HepG2 (cell line): Measurements from ENCODE around the gene GMFB.

ENCODE experiments used
- CTCF ChIP-seq: sonication (generic); formaldehyde crosslinking; IDR thresholded peaks from 2 replicates; pipeline ENCODE4 v1.5.0; 2020; ENCODE audit warnings: mild to moderate bottlenecking, missing genetic modification reagents, moderate library complexity
- FLYWCH1 ChIP-seq: sonication (generic); formaldehyde crosslinking; IDR thresholded peaks from 2 replicates; pipeline ENCODE4 v1.8.1; 2023; ENCODE audit warnings: mild to moderate bottlenecking, missing genetic modification reagents
- POLR2AphosphoS5 ChIP-seq: IDR thresholded peaks from 2 replicates; pipeline ENCODE4 v1.6.1; 2012; ENCODE audit warnings: low read depth, low read length
- ZFP36 ChIP-seq: fragments of 150-350 bp; IDR thresholded peaks from 2 replicates; pipeline ENCODE4 v1.6.1; 2018; ENCODE audit warnings: borderline replicate concordance, low read length, low read depth; ENCODE audit not compliant: partially characterized antibody

DNA sequence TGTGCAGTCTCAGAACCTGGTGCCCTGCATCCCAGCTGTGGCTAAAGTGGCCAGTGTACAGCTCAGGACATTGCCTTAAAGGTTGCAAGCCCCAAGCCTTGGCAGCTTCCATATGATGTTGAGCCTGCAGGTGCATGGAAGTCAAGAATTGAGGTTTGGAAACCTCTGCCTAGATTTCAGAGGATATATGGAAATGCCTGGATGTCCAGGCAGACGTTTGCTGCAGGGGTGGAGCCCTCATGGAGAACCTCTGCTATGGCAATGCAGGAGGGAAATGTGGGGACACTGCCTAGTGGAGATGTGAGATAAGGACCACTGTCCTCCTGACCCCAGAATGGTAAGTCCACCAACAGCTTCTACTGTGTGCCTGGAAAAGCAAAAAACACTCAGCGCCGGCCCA, 29.7 kb downstream of the GMFB start:
- TF ChIP-seq POLR2AphosphoS5: no peak
- no peak for TF ChIP-seq FLYWCH1 (CRISPR knock-in tag)
- TF ChIP-seq CTCF (CRISPR knock-in tag): no peak
- no peak for TF ChIP-seq ZFP36
